HEK293 (cell line): ENCODE data around the gene ZYX.

Experiments
- CTCF ChIA-PET: fragments of 350-600 bp; formaldehyde crosslinking; extraction: SDS; loops from one replicate; lab custom pipeline; 2021; ENCODE audit warnings: antibody characterized with exemption; lab: Yijun Ruan, JAX
- POLR2A ChIA-PET: fragments of 300-600 bp; formaldehyde crosslinking; extraction: SDS; loops from one replicate; lab custom pipeline; 2020; ENCODE audit warnings: antibody characterized with exemption, inconsistent platforms; lab: Yijun Ruan, JAX
- H3K27ac ChIP-seq: fragments of 200-500 bp; sonication (Bioruptor generic); 2 replicates; pipeline ENCODE4 v1.5.1; 2014; ENCODE audit warnings: low read depth, low read length, control low read depth, inconsistent platforms; ENCODE audit errors: extremely low read depth
- H3K36me3 ChIP-seq, 2 experiments: fragments of 200-500 bp in 1 of 2; sonication (Bioruptor generic) in 1 of 2; 1 replicate in 1 of 2; 2 replicates in 1 of 2; pipeline ENCODE4 v1.5.1; 2014 to 2017; ENCODE audit warnings: inconsistent platforms in 2 of 2, low read length in 2 of 2; ENCODE audit not compliant: control insufficient read depth in 2 of 2, insufficient read depth in 1 of 2
- H3K4me1 ChIP-seq: fragments of 200-500 bp; sonication (Bioruptor generic); 2 replicates; pipeline ENCODE4 v1.5.1; 2014; ENCODE audit warnings: mild to moderate bottlenecking, low read length, inconsistent platforms; ENCODE audit not compliant: control insufficient read depth, insufficient read depth
- H3K4me3 ChIP-seq: 2 replicates; pipeline ENCODE4 v1.5.1; 2011; ENCODE audit warnings: low read depth, mild to moderate bottlenecking, control low read depth, low read length, moderate library complexity
- H3K9me3 ChIP-seq: fragments of 200-500 bp; sonication (Bioruptor generic); 2 replicates; pipeline ENCODE4 v1.5.1; 2014; ENCODE audit warnings: low read depth, low read length, inconsistent platforms; ENCODE audit not compliant: control insufficient read depth, insufficient read depth
- ELK4 ChIP-seq: IDR thresholded peaks from 2 replicates; pipeline ENCODE4 v1.6.1; 2011; ENCODE audit warnings: mild to moderate bottlenecking, low read depth, low read length, borderline replicate concordance
- GLI2 ChIP-seq: fragments of 450-650 bp; formaldehyde crosslinking; IDR thresholded peaks from 2 replicates; pipeline ENCODE4; 2017; ENCODE audit warnings: missing biosample characterization, missing genetic modification characterization, low read depth, borderline replicate concordance
- PRDM4 ChIP-seq: fragments of 450-650 bp; formaldehyde crosslinking; IDR thresholded peaks from 2 replicates; pipeline ENCODE4 v1.5.1; 2017; ENCODE audit warnings: missing biosample characterization, missing genetic modification characterization
- SP7 ChIP-seq: fragments of 450-650 bp; formaldehyde crosslinking; IDR thresholded peaks from 2 replicates; pipeline ENCODE4 v1.5.1; 2016; ENCODE audit warnings: missing biosample characterization, missing genetic modification characterization
- ZFP69B ChIP-seq: fragments of 450-650 bp; formaldehyde crosslinking; IDR thresholded peaks from 2 replicates; pipeline ENCODE4 v1.5.1; 2016; ENCODE audit warnings: missing biosample characterization, missing genetic modification characterization
- ZNF114 ChIP-seq: fragments of 450-650 bp; formaldehyde crosslinking; IDR thresholded peaks from 2 replicates; pipeline ENCODE4 v1.5.0; 2017; ENCODE audit warnings: missing biosample characterization, missing genetic modification characterization
- ZNF174 ChIP-seq: fragments of 450-650 bp; formaldehyde crosslinking; IDR thresholded peaks from 2 replicates; pipeline ENCODE4 v1.5.0; 2017; ENCODE audit warnings: missing biosample characterization, mild to moderate bottlenecking, missing genetic modification characterization
- ZNF18 ChIP-seq: fragments of 450-650 bp; formaldehyde crosslinking; IDR thresholded peaks from 2 replicates; pipeline ENCODE4 v1.5.1; 2016; ENCODE audit warnings: missing biosample characterization, missing genetic modification characterization
- ZNF266 ChIP-seq: fragments of 450-650 bp; formaldehyde crosslinking; IDR thresholded peaks from 2 replicates; pipeline ENCODE4 v1.5.1; 2016; ENCODE audit warnings: missing biosample characterization, missing genetic modification characterization, low read depth
- ZNF280C ChIP-seq: fragments of 450-650 bp; formaldehyde crosslinking; IDR thresholded peaks from 2 replicates; pipeline ENCODE4 v1.5.1; 2016; ENCODE audit warnings: missing biosample characterization, missing genetic modification characterization
- ZNF518A ChIP-seq: fragments of 450-650 bp; formaldehyde crosslinking; conservative IDR thresholded peaks from 2 replicates; pipeline ENCODE4 v1.5.1; 2016; ENCODE audit warnings: low read depth, missing biosample characterization, missing genetic modification characterization
- ZNF555 ChIP-seq: fragments of 450-650 bp; formaldehyde crosslinking; conservative IDR thresholded peaks from 2 replicates; pipeline ENCODE4 v1.5.1; 2017; ENCODE audit warnings: missing biosample characterization, mild to moderate bottlenecking, missing genetic modification characterization, inconsistent platforms

The ZYX gene

GRCh38 chr7:143347950-143348349 lies 33.2 kb upstream of the ZYX start (continued):
- no peak for TF ChIP-seq ZFP69B
- TF ChIP-seq ZNF18 = no peak
- no peak for TF ChIP-seq ZNF518A (tag by site-specific recombination)
- TF ChIP-seq ZNF555 (tag by site-specific recombination) = no peak
- TF ChIP-seq ZNF114 (tag by site-specific recombination) = no peak
- no peak for TF ChIP-seq ZNF174 (tag by site-specific recombination)
- no peak for TF ChIP-seq ZNF280C (tag by site-specific recombination)
- no peak for TF ChIP-seq SP7 (tag by site-specific recombination)
- TF ChIP-seq, all 188 proteins: peak for 0

GRCh38 chr7:143351060-143351459 lies 30.1 kb upstream of the ZYX start:
- ChIA-PET POLR2A (no interaction called here), CTCF (interaction anchor here (0.6 kb wide), 1 partner anchor 28 kb away, joined by 3 read pairs; no protein-coding TSS in a partner anchor)
- TF ChIP-seq PRDM4 (tag by site-specific recombination) = no peak
- TF ChIP-seq ZNF266 (tag by site-specific recombination) = no peak
- TF ChIP-seq ELK4 = no peak
- no peak for TF ChIP-seq GLI2
- H3K27ac ChIP-seq = no peak overlapping the region
- no peaks in the 10 kb centered on the region for H3K4me1 ChIP-seq
- no peak overlapping the region for H3K4me3 ChIP-seq
- H3K9me3 ChIP-seq = no peaks in the 10 kb centered on the region
- H3K36me3 ChIP-seq = peaks cover 0 to 11% of the 10 kb centered on the region in 2 experiments; a peak in 1 of 3 replicates
